ENCODE measurements around the gene MUSK.
"Not testable (repeated sequence)": the region's sequence is repeated elsewhere in the genome, so short reads cannot be mapped to it uniquely, and the experiment has no call there.

The MUSK gene

DNA sequence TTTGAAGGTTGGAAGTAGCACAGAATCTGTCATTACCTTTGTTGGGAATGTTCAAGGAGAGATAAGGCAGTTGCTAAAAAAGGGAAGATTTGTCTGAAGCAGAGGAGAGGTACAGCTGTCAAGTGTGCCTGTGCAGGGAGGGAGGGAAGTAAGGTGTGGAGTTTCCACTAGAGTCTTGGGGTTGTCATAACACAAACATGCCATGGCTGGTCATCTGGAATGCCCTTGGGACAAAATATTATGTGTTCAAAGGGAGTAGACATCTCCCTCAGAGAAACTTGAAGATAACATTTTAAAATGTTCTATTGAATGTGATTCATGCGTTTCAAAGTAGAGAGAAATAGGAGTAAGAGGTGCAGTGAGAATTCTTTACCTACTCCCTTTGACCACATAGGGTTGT lies 95.0 kb downstream of the MUSK start:
- DNase-seq, result no peak

DNA sequence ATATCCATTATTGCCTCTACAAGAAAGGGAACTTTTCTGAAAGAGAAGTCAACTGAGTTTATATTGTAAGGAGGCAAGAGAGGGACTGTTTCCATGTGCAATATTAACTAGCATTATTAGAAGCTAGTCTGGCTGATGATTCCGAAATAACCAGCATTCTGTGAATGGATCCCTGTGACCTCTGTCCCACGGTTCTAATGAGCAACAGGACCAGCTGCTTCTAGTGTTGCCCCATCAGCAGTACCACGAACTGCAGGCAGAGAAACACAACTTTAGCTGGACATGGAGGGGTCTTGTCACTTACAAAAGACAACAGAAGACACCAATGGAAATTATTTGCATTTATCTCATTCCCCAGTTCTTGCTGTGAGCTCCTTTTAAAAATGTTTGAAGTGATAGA lies 95.4 kb downstream of the MUSK start:
- no peak for DNase-seq

DNA sequence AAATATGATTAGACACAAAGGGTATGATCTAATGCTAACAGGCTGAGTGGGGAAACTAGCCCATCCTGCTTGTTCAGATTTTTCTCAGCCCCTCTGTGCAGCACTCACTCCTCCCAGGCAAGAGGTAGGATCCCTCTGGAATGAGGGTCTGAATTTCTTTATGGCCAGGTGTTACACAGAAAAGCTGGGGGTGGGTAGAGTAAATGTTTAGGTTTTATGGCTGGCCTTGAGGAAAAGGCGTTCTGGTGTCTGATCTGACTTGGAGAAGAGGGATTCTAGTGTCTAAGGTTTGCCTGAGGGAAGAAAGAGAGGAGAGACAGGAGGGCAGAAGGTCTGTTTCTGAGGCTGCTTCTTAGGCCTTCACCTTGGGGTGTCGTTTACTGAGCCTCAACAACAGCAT lies 97.3 kb downstream of the MUSK start:
- no peak for DNase-seq

DNA sequence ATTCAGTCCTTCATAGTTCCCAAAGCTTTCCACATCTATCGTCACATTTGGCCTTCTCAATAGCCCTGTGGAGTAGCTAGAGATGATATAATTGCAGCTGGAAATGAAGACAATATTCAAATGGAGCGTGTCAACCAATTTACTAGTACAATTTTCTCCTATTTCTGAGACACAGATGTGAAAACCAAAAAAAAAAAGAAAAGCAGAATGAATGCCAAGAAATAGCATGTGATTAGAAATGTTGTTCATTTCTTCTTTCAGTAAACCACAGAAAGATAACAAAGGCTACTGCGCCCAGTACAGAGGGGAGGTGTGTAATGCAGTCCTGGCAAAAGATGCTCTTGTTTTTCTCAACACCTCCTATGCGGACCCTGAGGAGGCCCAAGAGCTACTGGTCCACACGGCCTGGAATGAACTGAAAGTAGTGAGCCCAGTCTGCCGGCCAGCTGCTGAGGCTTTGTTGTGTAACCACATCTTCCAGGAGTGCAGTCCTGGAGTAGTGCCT lies 99.0 kb downstream of the MUSK start:
- DNase-seq, result no peak

DNA sequence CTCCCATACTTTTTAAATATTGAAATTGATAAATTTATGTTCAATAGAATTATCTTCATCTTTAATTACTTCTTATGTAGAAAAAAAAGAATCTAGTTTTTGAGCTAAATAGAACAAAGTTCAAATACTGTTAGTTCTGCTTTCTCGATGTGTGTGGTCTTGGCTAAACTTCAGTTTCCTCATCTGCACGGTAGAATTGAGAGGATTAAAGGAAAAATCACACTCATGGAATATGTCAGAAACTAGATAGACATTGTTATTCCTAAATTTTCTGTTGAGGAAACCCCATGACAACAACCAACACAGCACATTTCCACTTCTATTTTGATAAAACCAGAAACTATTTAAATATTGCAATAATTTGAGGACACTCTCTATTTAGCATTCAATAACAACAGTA lies 100.3 kb downstream of the MUSK start:
- no peak for DNase-seq

DNA sequence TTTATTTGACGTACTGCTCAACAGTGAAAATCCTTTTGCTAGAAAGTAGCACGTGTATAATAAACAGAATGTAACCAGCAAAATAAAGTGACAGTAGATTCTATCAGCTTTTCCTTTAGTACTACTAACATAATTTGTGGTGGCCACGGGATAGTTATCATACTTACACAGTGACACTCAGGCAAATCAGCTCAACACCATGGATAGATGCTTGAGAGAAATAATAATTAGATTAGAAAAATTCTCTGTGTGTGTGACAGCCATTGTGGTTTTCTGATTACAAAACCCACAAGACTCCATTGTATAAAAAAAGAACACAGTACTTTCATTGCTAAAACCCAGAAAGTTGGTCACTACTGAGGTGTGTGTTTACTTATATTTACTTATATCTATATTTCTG lies 101.1 kb downstream of the MUSK start:
- DNase-seq, result no peak

DNA sequence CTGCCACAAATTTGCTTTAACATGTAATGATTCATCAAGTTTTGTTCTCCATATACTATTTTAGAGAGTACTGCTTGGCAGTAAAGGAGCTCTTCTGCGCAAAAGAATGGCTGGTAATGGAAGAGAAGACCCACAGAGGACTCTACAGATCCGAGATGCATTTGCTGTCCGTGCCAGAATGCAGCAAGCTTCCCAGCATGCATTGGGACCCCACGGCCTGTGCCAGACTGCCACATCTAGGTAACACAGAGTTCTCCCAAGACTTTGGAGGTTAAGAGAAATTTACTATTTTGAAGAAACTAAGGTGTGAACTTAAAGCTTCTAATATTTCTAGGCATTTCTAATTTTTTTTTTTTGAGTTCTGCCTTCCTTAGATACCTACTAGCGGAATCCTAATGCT lies 107.1 kb downstream of the MUSK start:
- no peak for DNase-seq

DNA sequence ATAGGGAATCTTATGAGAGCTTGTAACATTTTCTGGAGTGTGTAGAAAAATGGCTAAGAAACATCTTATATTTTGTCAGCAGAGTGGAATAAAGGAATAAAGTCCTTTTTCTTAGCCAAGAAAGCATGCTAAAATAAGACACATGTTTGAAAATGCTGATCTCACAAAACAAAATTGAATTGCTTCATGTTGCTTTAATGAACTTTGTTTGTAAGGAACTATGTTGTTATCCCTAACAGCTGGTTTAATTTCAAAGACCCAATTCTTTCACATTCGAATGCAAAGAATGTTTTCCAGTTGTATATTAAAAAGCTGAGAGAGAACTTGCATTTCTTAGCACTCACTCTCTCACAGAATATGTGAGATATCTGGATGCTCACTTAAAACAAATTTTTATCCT lies 107.6 kb downstream of the MUSK start:
- no peak for DNase-seq

DNA sequence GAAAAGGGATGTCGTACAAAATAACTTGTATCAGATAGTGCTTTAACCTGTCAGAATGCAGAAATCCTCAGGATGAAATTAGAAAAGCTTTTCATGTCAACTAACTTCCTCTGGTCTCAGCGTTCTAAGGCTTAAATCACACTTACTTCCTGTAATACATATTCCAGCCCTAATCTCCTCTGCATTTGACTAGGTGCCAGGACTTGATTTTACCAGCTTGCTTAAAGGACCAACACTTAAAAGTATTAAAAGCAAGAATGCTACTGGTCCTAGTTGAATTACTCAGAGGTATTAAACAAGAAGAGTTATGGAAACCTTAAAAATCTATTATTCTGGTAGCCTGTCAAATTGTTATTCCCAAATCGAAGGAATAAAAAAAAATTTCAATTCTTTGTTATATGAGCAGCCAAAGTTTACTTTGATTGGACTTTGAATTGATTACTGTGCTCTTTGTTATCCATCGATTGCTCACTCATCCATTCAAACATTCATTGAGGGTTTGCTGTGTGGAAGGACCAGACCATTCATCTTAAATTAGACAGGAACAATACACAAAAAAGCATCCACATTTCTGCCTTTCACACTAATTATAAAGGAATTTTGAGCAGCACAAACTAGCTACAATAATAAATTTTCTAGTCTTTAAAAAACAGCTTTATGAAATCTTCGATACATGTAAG lies 108.7 kb downstream of the MUSK start:
- no peak for DNase-seq

DNA sequence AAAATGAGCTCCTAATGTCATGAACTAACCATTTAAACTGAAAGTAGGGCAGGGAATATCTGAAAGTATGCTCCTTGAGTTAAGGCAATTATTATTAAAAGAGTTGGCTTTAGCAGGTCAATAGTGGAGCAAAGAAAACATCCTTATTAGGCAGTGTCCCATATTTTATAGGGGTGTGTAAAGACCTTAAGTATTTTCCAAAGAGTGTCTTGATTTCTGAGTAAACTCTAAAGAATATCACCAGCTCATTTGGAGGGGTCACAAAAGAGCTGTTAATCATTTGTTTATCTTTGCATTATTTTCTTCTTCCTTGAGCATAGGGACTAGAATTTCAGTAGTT lies 109.3 kb downstream of the MUSK start:
- DNase-seq, result no peak

DNA sequence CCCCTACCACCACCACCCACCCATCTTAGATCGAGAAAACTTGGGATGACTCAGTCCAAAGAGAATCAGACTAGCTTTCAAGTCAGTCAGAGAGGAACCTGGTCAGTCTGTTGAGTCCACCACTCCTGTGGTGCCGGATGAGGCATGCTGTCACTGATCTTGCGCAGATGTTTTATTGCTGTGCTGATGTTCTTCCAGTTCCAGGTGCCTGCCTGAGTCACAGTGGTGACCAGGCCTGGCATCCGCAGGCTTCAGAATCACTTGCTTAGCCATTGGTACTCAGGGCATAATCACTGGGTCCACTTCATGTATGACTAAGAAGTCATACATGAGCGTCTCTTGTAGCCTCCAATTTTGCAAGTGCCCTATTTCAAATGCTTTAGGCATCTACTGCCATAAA lies 114.1 kb downstream of the MUSK start:
- DNase-seq, result no peak

DNA sequence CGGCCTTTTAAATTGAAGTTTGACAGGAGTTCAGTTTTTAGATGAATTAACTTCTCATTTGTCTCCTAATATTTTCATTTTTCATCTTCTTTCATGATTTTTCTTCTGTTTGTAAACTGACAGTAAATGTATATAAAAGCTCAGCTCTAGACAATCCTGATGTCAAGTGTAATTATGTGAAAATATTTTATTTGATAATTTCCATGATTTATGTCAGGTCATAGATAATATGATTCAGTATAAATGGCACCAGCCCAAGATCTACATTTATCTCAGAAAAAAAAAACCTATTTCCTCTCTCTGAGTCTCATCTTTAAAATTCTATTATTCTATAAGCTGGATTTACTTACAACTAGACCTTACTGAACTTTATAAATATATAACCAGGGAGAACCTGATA lies 115.7 kb downstream of the MUSK start:
- DNase-seq, result no peak

DNA sequence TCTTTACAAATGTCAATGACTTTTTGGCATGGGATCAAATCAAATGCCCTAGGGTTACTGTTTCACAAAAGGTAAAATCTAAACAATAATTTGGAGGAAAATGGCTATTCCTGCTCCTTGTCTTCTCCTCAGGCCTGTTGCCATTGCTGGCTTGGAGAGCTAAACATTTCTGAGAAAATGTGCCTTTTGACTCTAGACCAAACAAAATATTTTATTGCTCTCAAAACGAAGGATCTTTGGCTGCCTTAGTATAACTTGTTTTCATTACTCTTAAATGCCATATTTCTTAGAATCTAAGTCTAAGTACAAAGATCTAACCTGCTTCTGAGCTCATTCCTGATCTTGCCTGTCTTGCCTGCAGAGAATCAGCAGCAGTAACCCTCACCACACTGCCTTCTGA lies 116.6 kb downstream of the MUSK start:
- no peak for DNase-seq

DNA sequence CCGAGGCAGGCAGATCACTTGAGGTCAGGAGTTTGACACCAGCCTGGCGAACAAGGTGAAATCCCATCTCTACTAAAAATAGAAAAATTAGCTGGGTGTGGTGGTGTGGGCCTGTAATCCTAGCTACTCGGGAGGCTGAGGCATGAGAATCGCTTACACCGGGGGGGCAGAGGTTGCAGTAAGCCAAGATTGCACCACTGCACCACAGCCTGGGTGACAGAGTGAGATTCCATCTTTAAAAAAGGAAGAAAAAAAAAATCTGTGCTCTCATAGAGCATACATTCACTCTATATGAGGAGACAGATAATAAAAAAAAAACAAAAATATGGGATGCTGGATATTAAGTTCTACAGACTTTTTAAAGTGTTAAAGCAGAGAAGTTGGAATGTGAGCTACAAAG lies 119.8 kb downstream of the MUSK start:
- DNase-seq, result not testable (repeated sequence)

DNA sequence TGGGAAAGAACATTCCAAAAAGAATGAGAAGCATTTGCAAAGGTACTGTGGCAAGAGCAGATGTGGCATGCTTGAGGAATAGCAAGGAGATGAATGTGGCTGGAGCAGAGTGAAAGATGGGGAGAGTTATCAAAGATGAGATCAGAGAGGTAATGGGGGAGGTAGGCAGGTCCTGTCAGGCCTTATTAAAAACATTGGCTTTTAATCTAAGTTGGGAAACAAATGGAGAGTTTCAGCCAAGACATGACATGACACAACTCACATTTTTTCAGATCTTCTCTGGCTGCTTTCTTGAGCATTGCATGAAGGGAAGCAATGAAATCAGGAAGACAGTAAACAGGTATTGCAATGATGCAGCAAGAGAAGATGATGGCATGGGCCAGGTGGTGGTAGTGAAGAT lies 120.3 kb downstream of the MUSK start:
- no peak for DNase-seq

DNA sequence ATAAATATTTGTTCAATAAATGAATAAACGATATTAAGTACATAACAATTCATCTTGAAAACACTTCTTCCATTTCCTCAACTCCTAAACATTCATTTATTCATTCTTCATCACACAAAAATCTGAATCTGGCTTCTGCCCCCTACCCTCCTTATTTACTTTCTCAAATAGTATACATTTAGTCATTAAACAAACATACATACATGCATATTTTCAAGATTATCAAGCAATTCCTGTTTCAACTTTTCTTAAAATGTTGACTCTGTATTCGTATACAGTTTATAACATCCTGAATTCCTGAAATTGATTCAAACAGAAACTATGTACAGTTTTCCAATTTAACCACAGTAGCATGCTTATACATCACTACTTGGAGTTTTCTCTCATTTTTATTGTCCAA lies 129.0 kb downstream of the MUSK start:
- no peak for DNase-seq

DNA sequence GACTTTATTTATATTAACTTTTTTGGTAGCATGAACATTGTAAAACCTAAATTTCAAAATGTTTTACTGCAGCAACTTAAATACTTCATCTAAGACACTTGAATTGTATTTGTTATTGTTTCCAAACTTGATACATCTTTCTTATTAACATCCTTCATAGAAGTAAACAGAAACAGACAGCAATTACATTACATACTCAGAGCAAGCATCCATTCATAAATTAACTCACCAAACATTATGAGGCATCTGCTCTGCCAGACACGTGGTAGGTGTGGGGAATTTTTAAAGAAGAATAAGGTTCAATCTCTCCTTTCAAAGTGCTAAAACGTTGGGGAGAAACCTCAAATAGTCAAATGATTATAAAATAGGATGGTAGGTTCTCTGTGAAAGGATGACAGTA lies 130.8 kb downstream of the MUSK start:
- DNase-seq, result no peak

DNA sequence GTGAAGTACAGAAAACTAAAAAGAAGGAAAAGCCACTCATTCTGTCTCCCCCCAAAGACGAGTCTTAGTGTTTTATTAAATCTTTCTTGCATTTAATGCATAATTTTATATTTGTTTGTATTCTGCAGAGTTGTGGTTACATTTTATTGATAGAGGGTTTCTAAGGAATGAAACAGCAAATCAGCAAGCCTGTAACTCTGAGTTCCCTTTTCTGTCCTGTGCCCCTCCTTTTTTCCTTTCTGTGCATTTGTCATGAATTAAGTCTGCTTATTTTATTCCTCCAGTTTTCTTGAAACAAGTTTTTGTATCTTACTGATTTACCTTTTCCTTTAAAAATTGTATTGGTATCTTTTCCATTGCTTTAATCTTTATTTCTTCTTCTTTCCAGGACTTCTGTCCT lies 132.8 kb downstream of the MUSK start:
- no peak for DNase-seq

DNA sequence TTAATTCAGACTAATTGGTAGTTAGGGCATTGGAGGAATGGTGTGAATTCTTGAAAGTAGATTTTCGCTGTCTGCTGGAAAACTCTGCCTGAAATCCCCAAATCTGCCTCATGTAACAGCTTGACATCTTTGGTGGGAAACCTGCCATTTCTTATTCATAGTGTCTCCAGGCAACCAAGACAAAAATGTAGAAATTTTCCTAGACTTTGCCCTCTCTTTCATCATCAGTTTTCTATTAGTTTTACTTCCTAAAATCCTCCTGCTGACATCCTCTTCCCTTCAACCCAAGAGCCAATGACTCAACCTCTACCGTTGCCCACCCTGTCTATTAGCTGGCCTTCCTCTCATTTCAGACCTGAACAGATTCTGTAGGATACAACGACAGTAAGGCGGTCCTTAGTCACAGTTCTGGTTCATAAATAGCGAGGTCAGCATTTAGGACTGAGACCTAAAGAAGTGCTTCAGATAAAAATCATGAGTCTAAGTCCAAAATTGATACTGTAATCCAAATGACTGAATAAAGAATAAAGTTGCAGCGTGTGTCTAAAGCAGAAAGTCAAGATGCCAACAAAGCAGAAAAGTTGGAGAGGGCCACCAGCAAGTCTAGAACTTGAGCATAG lies 133.9 kb downstream of the MUSK start:
- DNase-seq, result no peak

DNA sequence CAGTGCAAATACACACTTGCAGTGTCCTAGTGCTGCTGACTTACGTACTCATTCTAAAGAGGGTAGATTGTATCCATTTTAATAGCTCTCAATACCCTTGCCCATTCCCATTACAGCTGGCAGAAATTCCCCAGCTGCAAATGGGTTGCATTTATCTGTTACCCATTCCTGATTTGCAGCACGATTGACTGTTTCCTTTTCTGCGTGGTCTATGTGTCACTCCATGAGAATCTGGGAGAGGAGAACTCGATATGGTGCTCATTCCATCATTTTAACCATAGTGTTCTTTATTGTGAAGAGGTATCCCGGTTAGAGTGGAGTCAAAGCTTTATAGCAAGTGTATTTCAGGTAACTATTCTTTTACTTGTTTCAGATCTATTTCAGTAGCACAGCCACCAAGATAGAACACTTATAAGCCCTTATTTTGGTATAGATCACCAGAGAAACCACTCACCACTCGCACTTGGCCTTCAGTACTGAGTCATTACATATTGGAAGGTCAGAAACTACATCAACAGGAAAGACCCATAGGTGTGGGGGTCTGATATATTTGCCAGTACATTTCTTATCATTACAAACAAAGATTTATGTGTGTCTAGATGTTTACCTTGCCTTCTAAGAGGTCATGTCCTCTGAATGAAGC lies 139.5 kb downstream of the MUSK start:
- no peak for DNase-seq

DNA sequence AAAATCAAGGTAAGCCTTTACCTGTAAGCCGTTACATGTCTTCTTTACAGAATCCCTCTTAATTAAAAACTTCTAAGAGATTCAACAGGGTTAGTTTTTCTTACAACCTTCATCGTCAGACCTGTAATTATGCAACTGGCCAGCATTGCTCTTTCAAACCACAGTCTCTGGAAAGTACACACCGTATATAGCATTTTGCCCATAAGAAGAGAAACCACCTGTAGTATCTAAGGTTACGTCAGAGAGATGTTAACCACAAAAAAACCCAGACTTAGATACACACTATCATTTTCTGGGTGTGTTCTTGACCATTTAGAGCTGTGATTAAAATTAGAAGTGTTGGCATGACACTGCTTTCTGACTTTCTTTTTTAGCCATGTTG lies 140.0 kb downstream of the MUSK start:
- no peak for DNase-seq

DNA sequence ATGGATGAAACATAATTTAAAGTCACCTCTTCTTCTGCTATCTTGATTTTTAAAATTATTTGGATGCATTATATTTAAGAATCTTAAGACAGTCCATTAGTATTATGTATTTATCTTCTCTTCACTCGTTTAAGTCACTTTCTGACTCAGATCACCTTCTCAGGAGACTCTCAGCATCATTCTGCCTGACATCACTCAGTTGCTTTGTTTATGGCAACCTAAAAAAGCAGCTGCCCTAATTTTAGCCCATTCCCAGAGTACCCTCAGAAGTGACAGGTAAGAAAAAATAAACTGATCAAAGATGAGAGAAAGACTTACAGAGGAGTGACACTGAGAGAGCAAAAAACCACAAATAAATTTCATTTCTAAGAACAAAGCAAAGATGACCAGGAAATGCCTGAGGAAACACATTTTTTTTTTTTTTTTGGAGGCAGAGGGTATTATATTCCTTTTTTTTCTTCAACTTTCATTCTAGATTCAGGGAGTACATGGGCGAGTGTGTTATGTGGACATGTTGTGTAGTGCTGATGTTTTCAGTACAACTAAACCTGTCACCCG lies 140.5 kb downstream of the MUSK start:
- DNase-seq, result no peak

DNA sequence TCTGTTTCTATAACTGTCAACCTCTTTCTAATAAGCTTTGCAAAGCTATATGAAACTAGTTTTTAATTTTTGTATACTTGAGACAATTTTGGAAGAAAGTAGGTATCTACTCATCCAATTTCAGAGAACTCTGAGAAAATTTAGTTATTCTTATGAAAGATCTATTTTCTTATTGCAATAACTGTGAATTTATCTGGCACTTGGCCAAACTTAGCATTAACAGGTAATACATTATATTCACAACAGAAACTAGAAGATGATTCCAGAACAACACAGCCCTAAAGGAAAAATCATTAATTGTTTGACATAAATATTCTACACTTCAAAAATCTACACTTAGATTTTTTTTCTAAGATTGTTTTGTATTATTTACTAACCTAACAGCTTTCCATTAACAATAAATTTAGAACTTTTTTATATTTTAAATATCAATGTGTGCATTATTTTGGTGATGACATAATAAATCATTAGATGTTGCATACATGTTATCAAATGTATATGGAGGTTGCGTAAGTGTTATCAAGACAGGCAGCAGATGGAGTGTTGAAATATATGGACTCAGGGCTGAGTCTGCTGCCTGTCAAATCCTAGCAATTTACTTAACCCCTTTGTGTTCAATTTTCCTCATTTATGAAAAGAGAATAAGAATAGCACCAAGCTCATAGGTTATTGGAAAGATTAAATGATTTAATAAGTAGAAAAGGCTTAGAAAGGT lies 141.8 kb downstream of the MUSK start:
- DNase-seq, result no peak

DNA sequence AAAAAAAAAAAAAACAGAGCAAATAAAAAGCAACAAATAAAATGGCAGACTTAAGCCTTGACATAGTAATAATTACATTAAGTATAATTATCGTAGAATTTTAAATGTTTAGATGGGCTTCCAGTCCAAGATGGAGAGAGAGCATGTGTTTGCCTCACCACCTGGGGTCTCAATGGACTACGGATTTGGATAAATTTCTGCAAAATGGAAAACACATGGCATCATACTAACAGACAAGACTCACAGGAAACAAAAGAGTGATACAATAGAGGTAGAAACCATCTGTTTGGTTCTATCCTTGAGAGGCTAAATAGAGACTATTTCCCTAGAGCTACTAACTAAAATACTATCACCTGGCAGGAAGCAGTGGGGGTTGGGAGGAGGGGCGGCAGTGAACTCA lies 144.3 kb downstream of the MUSK start:
- no peak for DNase-seq

Measured in NCI-H510A treated with DMSO at 0.1 percent for 48 hours (cell line).